Measurements from ENCODE around the gene HPCAL1.

The HPCAL1 gene

GRCh38 chr2:10269711-10270610, 32.7 kb upstream of the HPCAL1 start:
- no peak for DNase-seq

- no peak for DNase-seq
Measured at GRCh38 chr2:10271509-10271908, 31.2 kb upstream of the HPCAL1 start.

DNA sequence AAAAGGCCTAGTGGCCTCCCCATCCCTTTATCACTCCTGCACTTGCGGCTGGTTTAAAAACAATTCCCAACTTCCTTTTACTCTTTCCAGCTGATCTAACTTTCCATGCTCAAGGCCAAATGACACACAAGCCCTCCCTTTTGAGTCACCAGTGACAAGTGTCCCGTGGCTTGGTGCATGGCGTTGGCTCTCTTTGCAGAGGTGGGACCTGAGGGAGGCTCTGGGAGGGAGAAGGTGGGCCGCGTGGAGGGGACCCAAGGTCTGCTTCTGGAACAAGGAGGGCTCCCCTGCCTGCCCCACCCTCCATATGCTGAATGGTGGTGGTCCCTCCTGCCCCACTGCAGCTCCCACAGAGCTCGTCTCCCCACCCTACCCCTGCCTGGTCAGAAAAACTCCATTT, 30.8 kb upstream of the HPCAL1 start:
- DNase-seq, result no peak

DNA sequence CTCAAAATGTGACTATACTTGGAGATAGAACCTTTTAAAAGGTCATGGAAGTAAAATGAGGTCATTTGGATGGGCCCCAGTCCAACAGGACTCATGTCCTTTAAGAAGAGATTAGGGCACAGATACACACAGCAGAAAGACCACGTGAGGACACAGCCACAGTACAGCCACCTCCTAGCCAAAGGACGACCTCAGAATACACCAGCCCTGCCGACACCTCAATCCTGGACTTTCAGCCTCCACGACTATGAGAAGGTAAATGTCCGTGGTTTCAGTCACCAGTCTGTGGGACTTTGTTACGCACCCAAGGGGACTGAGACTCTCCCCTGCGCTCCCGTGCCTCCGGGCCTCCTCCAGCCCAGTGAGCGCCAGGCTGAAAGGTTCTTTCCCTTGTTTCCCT, 30.2 kb upstream of the HPCAL1 start:
- DNase-seq, result no peak

DNA sequence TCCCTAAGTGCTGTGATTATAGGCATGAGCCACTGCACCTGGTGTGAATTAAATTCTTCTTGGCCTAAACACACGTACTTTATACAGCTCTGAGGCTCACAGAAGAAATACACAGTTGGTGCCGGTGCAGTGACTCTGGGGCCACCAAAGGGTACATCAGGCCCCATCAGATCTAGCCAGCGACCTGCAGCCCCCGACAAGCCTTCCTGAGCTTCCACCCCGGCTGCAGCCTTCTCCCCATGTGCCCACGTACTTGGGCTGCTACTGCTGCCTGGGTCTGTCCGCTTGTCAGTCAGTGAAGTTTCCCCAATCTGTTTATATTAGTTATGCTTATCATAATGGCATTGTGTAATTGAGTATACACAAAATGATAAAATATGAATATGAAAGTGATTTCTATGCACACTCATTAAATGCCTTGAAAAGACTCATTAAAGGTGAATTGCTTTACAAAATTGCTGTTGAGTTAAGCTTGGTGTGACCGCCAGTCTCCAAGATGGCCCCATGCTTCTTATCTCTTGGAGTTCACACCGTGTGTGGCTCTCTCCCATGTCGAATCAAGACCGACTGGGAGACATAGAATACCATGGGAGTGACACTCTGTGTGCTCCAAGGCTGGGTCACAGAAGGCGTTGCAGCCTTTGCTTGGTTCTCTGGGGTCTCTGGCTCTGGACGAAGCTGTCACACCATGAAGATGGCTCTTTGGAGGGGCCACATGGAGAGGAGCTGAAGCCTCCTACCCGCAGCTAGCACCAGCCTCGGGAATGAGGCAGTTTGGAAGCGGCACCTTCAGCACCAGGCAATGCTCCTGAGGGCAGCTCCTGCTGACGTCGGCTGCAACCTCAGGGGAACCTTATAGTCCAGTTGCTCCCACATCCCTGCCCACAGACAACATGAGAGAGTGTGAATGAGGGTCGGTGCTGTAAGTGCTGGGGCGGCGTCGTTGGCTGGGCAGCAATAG, 29.2 kb upstream of the HPCAL1 start:
- DNase-seq, result no peak

GRCh38 chr2:10274376-10274775, 28.3 kb upstream of the HPCAL1 start:
- DNase-seq, result no peak

GRCh38 chr2:10274983-10275802, 27.5 kb upstream of the HPCAL1 start:
- DNase-seq, result no peak

DNA sequence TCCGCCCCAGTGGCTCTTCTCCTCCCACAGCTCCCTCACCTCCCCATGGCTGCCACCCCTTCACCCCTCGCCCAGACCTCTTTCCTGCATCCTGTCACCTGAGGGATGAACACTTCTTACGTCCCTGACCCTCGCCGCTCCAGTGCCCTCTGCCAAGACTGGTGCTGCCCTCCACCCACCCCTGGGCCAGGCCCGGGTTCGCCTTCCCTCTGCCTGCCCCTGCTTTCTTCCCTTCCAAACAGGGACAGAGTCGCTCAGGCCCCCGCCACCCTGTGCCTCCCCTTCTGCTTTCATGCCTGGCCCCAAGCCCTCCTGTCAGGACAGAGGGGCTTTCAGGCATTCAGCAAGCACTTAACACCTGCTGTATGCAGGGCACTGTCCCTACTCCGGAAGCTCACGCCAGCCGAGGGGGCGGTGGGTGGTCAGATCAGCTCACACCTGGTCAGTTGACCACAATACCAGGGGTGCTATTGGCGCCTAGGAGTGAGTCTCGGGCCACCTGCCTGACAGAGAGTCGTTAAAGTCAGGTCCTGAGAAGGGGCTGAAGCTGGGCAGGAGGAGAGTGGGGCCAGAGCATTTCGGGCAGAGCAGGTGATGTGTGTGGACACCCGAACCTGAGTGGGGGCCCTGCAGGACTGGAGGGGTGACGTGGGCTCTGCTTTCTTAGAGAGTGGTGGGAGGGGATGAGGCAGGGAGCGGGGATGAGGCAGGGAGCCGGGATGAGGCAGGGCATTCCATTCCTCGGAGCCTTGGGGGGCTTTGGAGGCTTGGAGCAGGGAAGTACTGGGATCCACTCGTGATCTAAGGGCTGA, 26.0 kb upstream of the HPCAL1 start:
- no peak for DNase-seq

GRCh38 chr2:10277293-10278028, 25.2 kb upstream of the HPCAL1 start:
- DNase-seq, result no peak

DNA sequence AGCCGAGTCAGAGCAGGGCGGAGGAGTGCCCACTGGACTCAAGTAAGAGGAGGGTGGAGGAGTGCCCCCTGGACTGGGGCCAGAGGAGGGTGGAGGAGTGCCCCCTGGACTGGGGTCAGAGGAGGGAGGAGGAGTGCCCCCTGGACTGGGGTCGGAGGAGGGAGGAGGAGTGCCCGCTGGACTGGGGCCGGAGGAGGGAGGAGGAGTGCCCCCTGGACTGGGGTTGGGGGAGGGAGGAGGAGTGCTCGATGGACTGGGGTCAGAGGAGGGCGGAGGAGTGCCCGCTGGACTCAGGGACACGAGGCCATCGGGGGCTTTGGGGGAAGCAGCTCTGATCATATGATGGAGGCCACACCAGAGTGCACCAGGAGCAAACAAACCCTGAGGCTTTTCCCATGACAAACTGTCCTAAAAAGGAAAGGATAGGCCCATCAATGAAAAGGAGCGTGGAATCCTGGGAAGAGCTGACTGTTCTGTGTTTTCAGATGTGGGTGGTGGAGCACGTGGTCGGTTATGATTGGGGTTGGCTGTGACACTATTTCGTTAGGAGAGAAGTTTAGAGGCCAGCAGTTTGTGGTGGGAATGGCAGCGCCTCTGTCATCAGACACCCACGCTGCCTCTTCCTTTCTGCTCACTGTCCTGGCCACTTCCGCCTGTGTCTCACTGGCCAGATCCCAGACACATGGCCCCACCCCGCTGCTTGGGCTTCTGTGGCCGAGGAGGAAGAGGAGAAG, 24.5 kb upstream of the HPCAL1 start:
- DNase-seq, result no peak

DNA sequence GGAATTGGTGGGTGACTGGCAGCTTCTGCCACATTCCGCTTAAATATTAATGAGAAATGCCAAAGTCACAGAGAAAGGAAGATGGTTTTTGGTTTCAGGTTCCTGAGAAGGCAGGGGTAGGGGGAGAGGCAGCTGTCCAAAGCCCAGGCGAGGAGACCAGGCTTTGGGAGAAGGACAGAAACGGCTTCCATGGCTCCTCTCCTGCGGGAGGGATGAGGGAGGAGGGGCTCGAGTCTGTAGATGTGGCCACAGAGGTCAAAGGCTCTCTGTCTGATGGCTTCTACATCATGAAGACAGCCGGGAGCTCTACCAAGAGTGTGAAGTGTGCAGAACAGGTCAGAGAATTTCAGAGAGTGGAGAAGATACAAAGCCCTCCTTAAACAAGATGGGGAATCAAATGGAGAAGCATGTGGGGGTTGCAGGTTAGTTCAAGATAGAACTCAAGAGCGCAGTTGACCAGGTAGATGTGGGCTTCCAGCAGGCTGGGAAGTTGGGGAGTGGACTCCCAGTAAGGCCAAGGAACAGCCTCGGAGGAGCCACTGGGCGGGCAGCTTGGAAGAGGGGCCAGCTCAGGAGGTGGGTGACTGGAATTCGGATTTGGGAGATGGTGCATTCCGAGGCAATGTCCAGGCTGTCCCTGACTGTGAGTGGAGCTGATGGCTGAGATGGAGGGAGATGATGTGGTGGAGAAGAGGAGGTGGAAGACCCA, 23.8 kb upstream of the HPCAL1 start:
- DNase-seq, result no peak

DNA sequence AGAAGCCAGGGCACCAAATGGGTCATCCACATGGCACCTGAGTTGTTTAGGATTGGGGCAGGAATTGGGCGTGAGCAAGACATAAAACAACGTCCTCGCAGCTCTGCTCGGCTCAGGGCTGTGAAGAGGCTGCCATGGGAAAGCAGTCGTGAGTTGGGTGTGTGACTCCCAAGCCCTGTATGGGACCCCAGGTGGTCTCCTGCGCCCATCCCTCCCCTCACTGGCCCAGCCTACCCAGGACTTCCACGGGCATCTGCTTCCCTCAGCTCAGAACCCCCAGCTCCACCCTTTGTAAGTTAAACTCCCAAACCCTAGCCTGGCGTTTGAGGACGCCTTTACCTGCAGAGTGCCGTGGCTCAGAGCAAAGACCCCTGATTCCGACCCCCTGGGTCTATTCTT, 23.2 kb upstream of the HPCAL1 start:
- DNase-seq, result no peak

DNA sequence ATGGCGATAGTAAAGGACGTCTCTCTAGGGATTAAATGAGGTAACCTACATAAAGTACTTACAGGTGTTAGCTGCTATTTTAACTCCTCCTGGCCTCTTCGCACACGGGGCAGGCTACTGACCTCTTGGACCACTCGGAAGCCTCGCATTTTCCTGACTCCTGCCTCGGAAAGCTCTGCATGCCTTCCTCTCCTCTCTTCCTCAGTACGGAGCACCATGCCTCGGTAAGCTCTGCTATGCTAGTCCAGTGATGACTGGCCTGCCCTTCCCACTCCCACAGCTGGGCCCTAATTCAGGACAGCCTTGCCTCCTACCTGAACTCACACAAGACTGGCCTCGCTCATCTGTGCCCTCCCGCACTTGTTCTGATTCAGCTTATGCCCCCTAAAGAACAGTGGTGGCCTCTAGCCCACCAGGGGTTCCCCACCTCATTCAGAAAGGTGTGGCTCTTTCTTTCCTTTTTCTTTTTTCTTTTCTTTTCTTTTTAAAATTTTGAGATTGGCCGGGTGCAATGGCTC, 22.7 kb upstream of the HPCAL1 start:
- DNase-seq, result no peak

DNA sequence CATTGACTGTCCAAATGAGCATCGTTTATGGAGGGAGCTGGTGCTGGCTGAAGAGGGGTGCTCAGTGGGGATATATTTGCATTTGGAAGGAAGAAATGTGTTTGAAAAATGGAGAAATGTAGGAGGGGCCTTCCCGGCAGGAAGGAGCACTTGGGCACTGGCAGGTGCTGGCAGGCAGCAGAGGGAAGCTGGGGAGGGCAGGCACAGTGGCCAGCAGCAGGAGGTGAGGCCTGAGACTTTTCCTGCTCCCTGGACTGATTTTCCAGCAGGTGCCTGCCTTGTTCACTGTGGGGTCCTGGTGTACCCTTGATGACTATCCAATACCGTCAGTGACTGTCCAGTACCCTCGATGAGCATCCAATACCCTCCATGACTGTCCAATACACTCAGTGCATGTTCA, 20.8 kb upstream of the HPCAL1 start:
- DNase-seq, result no peak

DNA sequence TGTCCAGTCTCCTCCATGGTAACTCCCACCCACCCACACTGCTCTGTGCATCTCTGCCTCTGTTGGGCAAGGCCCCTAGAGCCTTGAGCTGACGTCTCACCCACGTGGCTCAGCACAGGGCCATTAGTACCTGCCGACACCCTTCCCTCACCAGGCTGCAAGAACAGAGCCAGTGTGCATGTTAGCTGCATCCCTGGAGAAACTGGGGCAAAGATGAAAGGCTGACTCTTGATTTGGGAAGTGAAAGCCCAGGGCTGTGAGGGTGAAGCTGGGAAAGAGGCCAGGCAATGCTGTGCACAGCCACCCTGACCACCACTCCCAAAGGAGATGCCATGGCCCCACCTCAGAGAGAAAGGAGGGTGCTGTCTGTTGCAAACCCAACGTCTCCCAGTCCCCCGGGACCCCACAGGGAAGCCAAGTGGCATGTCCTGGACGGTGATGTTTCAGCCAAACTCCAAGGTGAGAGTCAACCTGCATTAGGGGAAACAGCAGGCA, 20.0 kb upstream of the HPCAL1 start:
- DNase-seq, result no peak

DNA sequence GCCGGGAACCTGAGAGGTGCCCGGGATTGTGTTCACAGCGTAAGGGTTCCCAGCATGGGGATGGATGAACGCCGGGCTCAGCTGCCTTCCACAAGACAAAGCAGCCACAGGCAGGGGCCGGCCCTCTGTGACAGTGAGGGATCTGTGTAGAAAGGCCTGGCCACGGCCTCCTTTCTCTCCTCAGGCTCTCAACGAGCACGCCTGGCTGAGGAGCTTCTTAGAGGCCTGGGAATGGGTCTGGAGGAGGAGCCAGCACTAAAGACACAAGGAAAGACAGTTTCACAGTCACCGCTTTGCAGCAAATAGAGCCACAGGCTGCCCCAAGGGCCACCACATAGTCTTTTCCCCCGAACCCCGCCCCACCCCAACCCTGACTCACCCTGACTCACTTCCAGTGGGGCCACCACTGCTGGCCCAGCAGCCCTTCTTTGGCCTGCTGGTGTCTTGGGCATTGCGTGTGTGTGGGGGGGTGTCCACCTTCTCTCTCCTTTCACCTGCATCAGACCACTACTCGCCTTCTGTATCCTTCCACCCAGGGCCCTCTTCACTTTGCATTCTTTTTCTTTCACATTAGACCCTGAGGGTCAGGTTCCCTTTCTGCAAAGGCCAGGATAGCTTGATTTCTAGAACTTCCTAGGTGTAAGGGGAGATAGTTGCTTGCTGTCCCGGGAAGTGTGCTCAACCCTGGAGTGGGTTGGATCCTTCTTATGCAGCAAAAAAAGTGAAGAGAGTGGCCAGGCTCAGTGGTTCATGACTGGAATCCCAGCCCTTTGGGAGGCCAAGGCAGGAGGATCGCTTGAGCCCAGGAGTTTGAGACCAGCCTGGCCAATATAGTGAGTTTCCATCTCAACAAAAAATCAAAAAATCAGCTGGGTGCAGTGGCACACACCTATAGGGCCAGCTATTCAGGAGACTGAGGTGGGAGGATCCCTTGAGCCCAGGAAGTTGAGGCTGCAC, 19.3 kb upstream of the HPCAL1 start:
- DNase-seq, result no peak

DNA sequence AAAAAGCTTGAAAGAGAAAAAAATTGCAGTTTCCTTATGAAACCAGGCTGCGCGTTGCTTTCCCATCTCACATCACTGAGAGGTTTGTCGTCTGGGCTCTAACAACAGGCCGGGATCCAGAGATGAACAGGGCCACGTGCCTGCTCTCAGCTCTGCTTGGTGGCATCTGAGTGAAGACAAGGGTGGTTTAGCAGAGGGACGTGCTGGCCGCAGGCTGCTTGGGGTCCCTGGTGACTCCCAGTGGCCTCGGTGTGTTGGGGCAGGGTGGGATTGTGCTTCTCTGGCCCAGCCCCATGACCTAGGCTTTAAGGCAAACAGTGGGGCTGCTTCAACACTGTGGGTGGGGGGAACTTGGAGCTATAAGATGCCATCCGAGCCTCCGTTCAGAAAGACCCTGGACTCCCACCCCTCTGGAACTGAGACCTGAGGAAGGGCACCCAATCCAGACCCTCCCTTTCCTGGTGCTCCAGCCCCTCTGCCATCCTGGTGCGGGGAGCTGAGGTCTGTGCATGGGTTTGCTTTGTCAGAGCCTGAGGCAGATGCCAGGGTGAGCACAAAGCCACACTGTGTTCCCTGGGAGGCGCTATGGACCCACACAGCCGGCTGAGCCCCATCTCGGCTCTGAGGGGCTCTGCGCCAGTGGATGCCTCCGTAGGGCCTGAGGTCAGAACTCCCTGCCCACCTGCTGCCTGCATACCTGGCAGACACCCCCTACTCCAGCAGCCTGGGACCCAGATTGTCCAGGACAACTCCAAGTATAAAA, 18.4 kb upstream of the HPCAL1 start:
- no peak for DNase-seq

GRCh38 chr2:10285191-10285555, 17.5 kb upstream of the HPCAL1 start:
- no peak for DNase-seq

Measured in NCI-H1930 (cell line).